ENCODE measurements around the gene ALAS1.

DNA sequence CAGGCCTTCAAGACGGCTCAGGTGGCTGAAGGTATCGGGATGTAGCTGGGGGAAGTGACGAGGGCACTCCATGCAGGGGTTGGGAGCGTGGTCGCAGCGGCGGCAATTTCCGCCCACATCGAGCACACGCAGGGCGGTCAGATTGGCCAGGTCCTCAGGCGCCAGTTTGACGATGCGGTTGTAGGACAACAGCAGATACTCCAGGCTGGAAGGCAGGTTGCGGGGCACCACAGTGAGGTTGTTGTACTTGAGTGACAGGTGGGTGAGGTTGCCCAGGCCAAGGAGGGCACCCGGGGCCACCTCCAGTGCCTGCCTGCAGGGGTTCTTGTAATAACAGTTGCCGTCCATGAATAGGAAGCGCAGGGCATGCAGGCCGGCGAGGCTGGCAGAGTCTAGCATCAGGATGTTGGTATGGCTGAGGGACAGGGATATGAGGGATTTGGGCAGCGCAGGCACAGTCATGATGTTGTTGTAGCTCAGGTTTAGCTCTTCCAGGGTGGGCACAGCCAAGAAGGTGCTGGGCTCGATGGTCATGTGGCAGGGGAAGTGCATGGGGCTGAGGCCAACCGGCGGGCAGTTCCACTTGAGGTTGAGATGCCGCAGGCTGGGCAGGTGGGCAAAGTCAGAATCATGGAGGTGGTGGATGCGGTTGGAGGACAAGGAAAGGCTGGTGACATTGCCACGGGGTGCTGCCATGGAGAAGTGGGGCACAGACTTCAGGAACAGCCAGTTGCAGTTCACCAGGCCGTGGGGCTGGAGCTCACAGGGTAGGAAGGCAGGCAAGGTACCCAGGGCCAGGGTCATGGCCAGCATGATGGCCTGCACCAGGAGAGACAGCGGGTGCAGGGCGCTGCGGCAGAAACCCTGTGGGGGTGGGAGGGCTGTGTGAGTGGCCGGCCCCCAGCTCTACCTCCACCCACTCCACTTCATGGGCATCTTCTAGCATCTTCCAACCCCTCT is 25.8 kb downstream of the ALAS1 start:
- TF ChIP-seq POLR2A (IDR thresholded peaks at IDR 0.05) = no peak
- TF ChIP-seq, protein P1, sequence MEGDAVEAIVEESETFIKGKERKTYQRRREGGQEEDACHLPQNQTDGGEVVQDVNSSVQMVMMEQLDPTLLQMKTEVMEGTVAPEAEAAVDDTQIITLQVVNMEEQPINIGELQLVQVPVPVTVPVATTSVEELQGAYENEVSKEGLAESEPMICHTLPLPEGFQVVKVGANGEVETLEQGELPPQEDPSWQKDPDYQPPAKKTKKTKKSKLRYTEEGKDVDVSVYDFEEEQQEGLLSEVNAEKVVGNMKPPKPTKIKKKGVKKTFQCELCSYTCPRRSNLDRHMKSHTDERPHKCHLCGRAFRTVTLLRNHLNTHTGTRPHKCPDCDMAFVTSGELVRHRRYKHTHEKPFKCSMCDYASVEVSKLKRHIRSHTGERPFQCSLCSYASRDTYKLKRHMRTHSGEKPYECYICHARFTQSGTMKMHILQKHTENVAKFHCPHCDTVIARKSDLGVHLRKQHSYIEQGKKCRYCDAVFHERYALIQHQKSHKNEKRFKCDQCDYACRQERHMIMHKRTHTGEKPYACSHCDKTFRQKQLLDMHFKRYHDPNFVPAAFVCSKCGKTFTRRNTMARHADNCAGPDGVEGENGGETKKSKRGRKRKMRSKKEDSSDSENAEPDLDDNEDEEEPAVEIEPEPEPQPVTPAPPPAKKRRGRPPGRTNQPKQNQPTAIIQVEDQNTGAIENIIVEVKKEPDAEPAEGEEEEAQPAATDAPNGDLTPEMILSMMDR (IDR thresholded peaks at IDR 0.05) = no peak
